AG09309 (cell line): ENCODE results near the gene OS9.
"Not testable (repeated sequence)": the region's sequence is repeated elsewhere in the genome, so short reads cannot be mapped to it uniquely, and the experiment has no call there.

Source experiments
- DNase-seq: peaks from one replicate; pipeline ENCODE4 v3.0.0-alpha.2; 2010; ENCODE audit warnings: low read depth
- H3K4me3 ChIP-seq: 2 replicates; pipeline ENCODE4 v1.5.1; 2011; ENCODE audit warnings: mild to moderate bottlenecking, low read depth, low read length, moderate library complexity; ENCODE audit not compliant: control insufficient read depth
- CTCF ChIP-seq: IDR thresholded peaks from 2 replicates; pipeline ENCODE4 v1.5.1; 2011; ENCODE audit warnings: mild to moderate bottlenecking, low read depth, low read length, inconsistent platforms; ENCODE audit not compliant: insufficient read depth, control insufficient read depth; ENCODE audit errors: missing control alignments

Gene OS9, protein sequence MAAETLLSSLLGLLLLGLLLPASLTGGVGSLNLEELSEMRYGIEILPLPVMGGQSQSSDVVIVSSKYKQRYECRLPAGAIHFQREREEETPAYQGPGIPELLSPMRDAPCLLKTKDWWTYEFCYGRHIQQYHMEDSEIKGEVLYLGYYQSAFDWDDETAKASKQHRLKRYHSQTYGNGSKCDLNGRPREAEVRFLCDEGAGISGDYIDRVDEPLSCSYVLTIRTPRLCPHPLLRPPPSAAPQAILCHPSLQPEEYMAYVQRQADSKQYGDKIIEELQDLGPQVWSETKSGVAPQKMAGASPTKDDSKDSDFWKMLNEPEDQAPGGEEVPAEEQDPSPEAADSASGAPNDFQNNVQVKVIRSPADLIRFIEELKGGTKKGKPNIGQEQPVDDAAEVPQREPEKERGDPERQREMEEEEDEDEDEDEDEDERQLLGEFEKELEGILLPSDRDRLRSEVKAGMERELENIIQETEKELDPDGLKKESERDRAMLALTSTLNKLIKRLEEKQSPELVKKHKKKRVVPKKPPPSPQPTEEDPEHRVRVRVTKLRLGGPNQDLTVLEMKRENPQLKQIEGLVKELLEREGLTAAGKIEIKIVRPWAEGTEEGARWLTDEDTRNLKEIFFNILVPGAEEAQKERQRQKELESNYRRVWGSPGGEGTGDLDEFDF

GRCh38 chr12:57693659-57694458 lies at the start of gene OS9:
TSS of gene OS9 (plus strand) at chr12:57694132. CDS start at chr12:57694162, 30 bp downstream.
- H3K4me3 ChIP-seq = peak within 1 kb of the TSS; percentile 97
- peak; percentile 74 for TF ChIP-seq CTCF

GRCh38 chr12:57645990-57646658 lies 47.8 kb upstream of the OS9 start:
- not testable (repeated sequence) for DNase-seq

More at GRCh38 chr12:57693659-57694458, at the start of gene OS9:
- DNase-seq = peak; percentile 100

DNA sequence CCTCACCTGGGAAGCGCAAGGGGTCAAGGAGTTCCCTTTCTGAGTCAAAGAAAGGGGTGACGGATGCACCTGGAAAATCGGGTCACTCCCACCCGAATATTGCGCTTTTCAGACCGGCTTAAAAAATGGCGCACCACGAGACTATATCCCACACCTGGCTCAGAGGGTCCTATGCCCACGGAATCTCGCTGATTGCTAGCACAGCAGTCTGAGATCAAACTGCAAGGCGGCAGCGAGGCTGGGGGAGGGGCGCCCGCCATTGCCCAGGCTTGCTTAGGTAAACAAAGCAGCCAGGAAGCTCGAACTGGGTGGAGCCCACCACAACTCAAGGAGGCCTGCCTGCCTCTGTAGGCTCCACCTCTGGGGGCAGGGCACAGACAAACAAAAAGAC lies 47.3 kb upstream of the OS9 start:
- not testable (repeated sequence) for DNase-seq, H3K4me3 ChIP-seq

More at GRCh38 chr12:57645990-57646658, 47.8 kb upstream of the OS9 start:
- H3K4me3 ChIP-seq = not testable (repeated sequence)

DNA sequence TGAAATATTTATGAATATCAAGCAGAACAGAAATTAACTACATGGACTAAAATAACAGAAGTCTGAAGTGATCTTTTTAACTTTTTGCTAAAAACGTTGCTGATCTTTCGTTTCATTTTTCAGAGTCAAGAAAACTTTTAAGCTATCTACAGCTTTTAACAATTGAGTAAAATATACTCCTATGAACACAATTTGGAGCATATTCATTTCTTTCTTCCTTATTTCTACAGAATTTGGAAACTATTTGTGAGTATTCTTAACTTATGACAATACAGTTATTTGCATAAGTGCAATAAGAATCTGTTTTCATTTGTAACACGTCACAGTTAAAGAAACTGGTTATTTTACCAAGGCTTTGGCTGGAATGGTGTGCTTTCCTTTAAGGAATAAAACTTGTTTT lies 39.9 kb upstream of the OS9 start:
- TF ChIP-seq CTCF = no peak
- DNase-seq = no peak
- no peak overlapping the region for H3K4me3 ChIP-seq

DNA sequence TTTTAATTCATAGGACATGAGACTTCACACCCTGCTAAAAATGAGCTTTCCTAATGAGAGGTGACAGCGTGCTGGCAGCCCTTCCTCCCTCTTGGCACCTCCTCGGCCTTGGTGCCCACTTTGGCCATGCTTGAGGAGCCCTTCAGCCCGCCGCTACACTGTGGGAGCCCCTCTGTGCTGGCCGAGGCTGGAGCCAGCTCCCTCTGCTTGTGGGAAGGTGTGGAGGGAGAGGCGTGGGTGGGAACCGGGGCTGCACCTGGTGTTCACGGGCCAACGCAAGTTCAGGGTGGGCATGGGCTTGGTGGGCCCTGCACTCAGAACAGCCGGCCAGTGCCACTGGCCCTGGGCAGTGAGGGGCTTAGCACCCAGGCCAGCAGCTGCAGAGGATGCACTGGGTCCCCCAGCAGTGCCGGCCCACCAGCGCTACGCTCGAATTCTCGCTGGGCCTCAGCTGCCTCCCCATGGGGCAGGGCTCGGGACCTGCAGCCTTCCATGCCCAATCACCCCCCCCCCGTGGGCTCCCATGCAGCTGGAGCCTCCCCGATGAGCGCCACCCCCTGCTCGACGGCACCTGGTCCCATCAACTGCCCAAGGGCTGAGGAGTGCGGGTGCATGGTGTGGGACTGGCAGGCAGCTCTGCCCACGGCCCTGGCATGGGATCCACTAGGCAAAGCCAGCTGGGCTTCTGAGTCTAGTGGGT lies 38.2 kb upstream of the OS9 start:
- no peak for TF ChIP-seq CTCF
- DNase-seq = no peak
- no peak overlapping the region for H3K4me3 ChIP-seq

- not testable (repeated sequence) for DNase-seq, H3K4me3 ChIP-seq
These were observed 37.5 kb upstream of the OS9 start for GRCh38 chr12:57656408-57656807.

DNA sequence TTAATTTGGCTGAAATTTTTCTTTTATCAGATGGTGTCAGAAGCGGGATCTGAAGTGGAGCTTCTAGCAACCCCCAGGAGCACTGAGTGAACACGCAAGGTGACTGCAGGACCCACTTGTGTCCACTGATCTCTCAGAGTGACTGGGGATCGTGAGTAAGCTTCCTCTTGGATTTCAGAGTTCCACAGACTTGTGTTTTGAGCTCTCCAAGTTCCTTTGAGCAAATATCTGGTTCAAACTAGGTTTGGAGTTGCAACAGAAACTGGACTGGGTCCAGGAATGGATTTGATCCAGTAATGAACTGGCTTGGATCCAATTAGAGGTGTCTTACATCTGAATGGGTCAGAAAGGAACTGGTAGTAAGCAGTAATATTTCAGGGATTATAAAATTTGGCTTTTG lies 36.2 kb upstream of the OS9 start:
- no peak for TF ChIP-seq CTCF
- H3K4me3 ChIP-seq = no peak overlapping the region
- DNase-seq = no peak
